GM19193 (cell line): Measurements from ENCODE around the gene KCNN3.

ENCODE experiments used
- POLR2A ChIP-seq: IDR thresholded peaks from 4 replicates; pipeline ENCODE4 v1.6.1; 2011; ENCODE audit not compliant: insufficient read depth, insufficient read length; ENCODE audit errors: extremely low read depth

The KCNN3 gene

DNA sequence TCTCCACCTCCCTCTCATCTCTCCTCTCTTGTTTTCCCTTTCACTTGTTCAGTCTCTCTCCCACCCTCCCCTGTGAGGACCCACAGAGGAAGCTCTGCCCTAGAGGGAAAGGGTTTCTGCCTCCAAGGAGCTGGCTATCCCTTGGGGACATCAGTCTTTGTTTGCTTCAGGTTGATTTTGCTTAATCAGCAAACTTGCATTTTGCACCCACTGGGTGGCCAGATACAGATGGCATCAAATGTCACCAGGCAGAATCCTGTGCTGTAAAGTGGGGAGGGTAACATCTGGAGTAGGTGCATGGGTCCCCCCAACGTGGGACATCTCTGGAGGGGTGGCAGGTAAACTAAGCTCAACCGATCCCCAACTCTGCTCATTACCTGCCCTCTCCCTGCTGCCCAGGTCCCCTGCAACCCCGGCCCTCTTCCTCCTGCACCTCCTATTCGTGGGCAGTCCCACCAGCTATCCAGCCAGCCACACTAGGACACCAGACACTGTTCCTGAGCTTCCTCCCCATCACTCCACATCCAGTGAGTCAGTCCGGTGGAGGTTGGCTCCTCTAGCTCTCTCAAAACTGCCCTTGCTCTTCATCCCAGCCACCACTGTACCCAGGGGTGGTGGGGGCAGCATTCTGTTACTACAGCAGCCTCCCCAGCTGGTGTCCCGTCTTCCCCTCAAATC, 123.3 kb downstream of the KCNN3 start:
- no peak for TF ChIP-seq POLR2A

DNA sequence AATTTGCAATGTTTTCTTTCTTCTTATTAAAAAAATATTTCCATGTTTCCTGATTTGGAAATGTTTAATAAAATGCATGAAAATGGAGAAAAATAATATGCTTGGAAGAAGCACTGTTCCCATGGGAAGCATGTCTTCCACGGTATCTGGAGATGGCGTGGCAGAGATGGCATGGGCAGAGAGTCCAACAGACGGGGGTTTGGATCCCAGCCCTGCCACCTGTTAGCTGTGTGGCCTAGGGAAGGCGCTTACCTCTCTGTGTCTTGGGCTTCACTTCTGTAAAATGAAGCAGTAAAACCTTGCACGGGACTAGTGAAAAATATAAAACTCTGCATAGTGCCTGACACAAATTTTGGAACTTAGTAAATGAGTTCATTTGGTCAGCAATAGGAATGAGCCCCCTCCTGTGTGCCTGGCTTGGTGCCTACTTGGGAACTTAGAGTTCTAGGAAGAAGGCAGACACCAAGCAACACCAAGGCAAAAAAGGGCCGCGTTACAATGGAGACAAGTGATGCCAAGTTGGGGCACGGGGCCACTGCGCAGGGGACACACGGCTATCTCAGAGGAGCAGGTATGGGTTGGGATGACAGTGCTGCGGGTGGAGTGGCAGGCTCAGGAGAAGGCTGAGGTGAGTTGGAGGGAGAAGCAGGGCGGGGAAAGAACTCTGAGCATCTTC, 124.2 kb downstream of the KCNN3 start:
- TF ChIP-seq POLR2A = no peak

DNA sequence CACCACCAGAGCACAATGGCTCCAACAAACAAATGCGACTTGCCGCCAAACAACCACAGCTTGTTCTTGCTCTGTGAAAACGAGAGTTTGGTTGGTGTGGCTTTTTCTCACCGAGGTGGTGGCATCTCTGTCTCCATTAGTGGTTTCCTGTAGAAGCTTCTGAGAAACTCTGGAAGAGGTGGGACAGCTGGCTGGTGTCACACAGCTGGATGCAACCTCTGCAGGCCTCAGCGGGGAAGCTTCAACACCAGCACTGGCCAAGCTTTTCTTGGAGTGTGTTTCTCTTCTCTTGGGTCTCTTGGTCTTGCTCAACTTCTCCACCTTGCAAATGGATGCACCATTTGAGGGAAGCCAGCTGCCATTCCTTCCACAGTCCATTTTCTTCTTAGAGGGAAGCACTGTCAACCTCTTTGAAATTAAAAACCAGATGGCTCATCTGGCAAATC, 124.8 kb downstream of the KCNN3 start:
- TF ChIP-seq POLR2A = no peak

DNA sequence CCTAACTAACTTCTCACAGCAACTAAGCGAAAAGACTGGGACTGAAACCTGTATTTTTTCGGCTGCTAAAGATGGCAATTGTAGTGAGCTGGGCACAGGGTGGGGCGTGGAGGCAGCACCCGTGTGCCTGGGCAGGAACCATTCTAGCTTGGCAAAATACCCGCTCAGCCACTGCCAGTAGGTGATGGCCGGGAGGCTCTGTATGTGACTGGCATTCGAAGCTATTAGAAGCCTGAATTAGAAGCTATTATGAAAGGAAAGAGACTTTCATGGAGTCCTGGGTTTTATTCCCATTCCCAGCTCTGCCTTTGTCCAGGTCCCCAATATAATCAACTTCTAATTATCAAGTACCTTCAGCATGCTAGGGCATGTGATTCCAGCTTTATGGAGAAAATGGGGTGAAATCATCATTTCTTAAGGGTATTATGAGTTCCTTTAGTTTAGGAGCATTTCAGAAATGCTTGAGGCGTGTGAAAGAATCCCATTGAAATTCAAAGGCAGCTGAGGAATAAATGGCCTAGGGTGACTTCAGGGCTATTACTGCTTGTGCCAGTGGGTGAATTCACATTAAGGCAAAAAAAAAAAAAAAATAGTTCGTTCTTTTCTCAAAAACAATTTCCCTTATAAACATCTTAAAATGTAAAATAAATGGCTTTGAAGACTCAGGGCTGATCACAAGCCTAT, 125.6 kb downstream of the KCNN3 start:
- TF ChIP-seq POLR2A = no peak

DNA sequence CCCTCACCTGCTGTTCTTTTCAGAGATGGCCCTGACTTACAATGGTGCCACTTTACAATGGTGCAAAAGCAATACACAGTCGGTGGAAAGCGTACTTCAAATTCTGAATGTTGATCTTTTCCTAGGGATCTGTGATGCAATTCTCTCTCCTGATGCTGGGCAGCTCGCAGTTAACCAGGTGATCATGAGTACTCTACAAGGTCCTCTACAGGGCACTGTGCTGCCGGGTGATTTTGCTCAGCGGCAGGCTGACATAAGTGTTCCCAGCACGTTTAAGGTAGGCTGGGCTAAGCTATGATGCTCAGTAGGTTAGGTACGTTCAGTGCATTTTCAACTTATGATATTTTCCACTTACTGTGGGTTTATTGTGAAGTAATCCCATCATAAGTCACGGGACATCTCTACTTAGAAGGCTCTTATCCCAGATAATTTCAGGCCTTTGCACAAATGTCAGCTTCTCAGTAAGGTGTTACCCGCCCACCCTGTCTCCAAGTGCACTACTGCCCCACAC, 126.5 kb downstream of the KCNN3 start:
- TF ChIP-seq POLR2A = no peak

DNA sequence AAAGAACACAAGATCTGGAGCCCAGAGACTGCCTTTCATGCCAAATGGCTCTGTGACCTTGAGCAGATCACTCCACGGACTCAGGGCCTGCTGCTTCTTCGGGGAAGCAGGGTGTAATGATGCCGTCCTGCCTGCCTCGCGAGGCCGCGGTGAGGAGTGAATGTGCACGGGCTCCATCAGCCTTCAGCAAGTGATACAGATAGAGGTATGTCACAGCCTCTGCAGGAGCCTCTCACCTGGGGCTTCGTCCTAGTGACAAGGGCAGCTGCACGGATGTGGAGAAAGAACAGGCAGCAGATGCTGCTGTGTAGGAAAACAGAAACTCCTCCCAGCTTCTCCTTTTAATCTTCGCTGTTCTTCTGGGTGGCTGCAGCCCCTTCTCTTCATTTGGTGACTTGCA, 127.5 kb downstream of the KCNN3 start:
- TF ChIP-seq POLR2A = no peak

DNA sequence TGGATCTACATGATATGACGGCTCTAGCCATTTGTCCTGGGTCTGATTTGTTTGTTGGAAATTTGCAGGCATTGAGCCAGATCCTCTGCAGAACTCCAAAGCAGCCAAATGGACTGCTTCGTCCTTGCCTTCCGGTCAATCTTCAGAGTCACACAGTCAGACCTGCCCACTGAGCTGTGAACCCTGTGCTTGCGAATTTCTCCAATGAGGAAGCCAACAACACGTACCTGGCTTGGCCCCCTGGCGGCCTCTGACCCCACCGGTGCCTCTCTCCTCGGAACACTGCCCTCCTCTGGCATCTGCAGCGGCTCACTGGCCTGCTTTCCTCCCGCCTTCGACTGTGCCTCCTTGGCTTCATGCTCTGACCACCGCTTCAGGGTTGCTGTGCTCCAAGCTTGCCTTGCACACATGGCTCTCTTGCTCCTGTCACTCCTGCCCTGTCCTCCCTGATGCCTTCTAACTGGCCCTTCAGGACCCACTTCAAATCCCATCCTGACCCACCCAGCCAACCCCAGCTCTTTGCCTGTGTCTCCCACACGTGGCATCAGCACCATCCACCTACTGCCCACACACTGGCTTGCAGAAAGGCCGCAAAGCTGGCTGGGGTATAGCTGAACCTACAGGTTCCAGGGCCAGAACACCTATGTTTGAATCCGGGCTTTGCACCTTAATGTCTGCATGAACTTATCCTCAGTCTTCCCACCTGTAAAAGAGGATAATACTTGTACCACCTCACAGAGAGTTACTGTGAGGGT, 128.2 kb downstream of the KCNN3 start:
- no peak for TF ChIP-seq POLR2A

DNA sequence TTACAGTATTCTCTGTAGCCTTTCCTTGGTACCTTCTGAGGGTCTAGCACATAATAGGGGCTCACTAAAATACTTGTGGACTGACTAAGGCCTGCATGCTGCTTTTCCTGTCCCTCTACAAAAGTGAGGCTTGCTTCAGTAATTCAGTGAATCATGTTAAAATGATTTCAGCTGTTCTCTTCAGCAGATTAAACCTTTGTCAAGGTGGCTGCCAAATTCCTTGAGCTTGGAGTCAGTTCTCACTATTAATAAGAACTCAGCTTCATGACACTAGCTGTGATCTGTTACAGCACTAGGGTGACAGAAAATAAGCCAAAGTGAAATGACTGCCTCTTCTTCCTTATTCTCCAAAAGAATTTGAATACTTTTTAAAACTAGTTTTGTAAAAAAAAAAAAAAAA, 128.8 kb downstream of the KCNN3 start:
- no peak for TF ChIP-seq POLR2A

DNA sequence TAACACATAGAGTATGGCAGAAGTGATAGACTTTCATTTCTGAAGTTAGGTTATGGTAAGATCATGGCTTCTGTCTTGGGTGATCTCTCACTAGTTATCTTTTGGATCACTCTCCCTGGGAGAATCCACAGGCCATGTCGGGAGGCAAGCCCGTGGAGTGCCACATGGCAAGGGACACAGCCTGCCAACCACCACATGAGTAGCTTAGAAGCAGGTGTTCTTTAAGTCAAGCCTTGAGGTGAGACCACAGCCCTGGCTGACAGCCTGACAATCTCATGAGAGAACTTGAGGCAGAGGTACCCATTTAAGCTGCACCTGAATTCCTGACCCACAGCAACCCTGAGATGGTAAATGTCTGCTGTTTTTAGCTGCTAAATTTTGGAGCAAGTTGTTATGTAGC, 130.4 kb downstream of the KCNN3 start:
- no peak for TF ChIP-seq POLR2A

DNA sequence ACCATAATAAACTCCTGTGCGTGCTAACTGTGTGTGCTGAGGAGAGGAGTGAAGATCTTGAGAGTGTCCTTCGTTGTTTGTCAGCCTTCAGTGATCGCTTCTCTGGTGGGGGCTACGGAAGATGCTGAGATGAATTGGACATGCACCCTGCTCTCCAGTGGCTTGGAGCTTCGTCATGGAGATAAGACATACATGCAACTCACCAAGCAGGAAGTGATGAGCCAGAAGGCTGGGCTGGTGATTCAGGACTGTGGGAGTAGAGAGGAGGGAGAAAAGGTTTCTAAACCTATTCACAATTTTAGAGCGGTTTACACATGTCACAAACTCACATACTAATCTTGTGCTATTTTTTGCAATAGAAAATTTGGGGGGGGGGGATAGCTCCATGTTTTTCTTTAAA, 133.2 kb downstream of the KCNN3 start:
- no peak for TF ChIP-seq POLR2A

DNA sequence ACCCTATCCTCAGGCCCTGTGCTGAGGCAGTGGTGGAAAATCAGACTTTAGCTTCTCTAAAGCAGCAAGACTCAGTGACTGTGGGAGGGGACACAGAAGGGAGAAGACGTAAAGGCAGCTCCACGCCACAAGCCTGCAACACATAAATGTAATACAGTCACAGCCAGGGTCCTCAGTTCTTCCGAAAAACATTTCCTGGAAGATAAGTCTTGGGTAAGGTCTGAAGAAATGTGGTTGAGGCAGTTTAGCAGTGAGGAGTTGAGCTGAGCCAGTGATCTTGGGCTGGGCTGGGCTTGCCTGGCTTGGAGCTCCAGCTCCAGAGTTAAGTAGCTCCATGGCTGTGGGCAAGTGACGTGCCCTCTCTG, 134.3 kb downstream of the KCNN3 start:
- no peak for TF ChIP-seq POLR2A

DNA sequence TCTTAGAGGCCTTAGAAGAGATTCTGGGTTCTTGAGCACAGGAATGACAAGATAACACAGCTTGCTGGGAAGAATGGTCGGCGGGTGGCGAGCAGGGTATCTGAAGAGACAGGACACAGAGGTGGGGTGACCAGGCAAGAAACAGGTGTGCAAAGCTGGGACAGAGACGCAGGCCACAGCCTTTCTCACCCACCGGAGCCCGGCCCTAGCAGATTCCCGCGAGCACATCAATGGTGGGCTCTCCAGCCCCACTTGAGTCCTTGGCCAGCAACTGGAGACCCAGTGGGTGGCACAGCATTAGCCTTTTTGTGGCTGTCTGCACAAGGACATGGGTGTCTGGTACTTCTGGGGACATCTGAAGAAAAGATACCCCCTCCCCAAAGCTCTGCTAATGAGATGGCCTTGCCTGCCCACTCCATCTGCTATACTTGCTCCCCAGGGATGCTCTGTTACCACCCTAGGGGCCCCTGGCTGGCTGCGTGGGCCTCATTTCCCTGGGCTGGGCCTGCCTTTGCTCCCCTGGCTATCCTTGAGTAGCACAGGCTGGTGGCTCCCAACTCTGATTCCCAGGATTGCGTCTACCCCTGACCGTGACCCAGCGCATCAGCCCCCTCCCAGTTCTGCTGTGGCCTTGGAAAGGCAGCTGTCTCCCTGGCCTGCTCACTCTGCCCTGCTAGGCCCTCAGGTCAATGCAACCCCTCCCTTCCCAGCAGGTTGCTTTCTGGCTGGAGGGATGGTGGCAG, 134.8 kb downstream of the KCNN3 start:
- no peak for TF ChIP-seq POLR2A

DNA sequence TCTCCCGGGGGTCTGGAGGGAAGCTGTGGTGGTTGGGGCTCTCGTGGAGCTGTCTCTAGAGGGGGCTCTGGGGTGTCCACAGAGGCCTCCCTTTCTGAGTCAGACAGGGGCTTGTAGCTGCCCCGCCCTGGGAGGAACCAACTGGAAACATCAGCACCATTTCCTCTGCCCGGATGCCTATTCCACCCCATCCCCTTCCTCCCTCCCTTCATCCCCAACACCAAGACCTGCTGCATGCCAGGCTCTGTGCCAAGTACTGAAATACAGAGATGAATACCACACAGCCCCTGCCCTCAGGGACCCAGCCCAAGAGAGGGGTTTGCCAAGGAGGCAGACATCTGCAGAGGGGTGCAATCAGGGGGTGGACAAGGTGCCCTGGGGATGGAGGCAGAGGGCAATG, 136.5 kb downstream of the KCNN3 start:
- no peak for TF ChIP-seq POLR2A

DNA sequence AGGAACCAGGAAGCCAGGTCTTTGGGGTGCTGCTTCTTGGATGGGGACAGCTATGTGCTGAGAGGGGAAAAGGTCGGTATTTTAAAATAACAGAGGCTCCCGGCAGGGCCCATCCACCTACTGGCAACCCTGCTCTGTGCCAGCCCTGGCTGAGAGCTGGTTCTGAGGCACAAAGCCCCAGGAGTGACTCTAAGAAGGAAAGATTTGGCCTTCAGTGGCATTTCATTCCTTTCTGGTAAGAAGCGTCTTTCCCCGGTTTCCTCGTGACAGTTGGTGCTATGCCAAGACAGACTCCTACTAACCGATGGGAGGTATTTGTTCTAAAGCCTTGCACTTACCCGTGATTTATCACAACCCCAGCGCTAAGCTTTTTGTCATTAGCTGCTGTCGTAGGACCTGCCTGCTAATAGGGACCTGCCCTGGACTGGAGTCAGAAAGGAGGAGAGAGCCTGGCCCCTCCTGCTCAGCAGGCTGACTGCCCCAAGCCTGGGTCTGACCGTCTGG, 139.0 kb downstream of the KCNN3 start:
- TF ChIP-seq POLR2A = no peak
